Left colon (tissue), 2 donors: ENCODE data around the gene RFX2. TPM values are rescaled to one million over a fixed set of nuclear protein-coding genes. Genes with fewer than 3 reads are reported as not detected.

ENCODE experiments used
- ATAC-seq: fragments of 200-7000 bp; cut with Tn5 transposase; one replicate; pipeline ENCODE4 v1.9.1; 2020; ENCODE audit warnings: mild to moderate bottlenecking, moderate library complexity
- DNase-seq, 2 donors: peaks; one replicate each; pipeline ENCODE4 v3.0.0-alpha.2; 2020
- intact Hi-C, 2 donors: fragments of 100-400 bp; cut with DNase I in 1 of 2; cut with micrococcal nuclease in 1 of 2; formaldehyde crosslinking; loops; one replicate each; pipeline versions ENCODE4 v1.11.2 to v1.14.0; 2022; cut with DNase I, micrococcal nuclease
- total RNA-seq, 2 donors: library from RNA; stranded (reverse); fragmentation: NEBNext Ultra II Directional; extraction: Animal tissue kit (Norgen Biotek cat#: 25700); gene quantifications; one replicate each; pipeline ENCODE4 v1.2.1, GENCODE V29; 2021
- donor health status: DM: no; HTN: no; CAD: no.
- donor health status: DM: yes; HTN: yes; CAD: no.

The RFX2 gene
- total RNA-seq, 2 donors from 2014 or later, result 6.6 to 8.5 TPM

- no peak for DNase-seq
- intact Hi-C loops, result no loop called here
- ATAC-seq, result no peak
Measured at GRCh38 chr19:5943623-5944022, 166.7 kb downstream of the RFX2 start.

Other genes starting within 250 kb of the RFX2 start
- not detected for gene FUT5, start 240.0 kb downstream of the RFX2 start, total RNA-seq
- gene NDUFA11, start 206.7 kb downstream of the RFX2 start, total RNA-seq, result 100 to 1,000 TPM; 175 to 187 TPM
- 1 to 10 TPM; 6.0 to 6.3 TPM for gene VMAC, start 205.6 kb downstream of the RFX2 start, total RNA-seq
- gene CAPS, start 196.2 kb downstream of the RFX2 start, total RNA-seq, result 10 to 100 TPM; 14.3 to 18.6 TPM
- gene RANBP3, start 132.4 kb downstream of the RFX2 start, total RNA-seq, result 10 to 100 TPM; 44.2 to 50.3 TPM
- gene ACSBG2, start 25.2 kb upstream of the RFX2 start, total RNA-seq, result not detected
- gene MLLT1, start 169.5 kb upstream of the RFX2 start, total RNA-seq, result 10 to 100 TPM; 28.3 to 37.2 TPM
- not detected for gene ACER1, start 223.1 kb upstream of the RFX2 start, total RNA-seq